CD4-positive, alpha-beta T cell treated with Interleukin-15 for 4 hours (primary cell): ENCODE measurements around the gene LINGO1.

Experiments
- DNase-seq: peaks from one replicate; pipeline ENCODE4 v3.0.0-alpha.2; 2020; ENCODE audit warnings: low spot score

LINGO1 gene

DNA sequence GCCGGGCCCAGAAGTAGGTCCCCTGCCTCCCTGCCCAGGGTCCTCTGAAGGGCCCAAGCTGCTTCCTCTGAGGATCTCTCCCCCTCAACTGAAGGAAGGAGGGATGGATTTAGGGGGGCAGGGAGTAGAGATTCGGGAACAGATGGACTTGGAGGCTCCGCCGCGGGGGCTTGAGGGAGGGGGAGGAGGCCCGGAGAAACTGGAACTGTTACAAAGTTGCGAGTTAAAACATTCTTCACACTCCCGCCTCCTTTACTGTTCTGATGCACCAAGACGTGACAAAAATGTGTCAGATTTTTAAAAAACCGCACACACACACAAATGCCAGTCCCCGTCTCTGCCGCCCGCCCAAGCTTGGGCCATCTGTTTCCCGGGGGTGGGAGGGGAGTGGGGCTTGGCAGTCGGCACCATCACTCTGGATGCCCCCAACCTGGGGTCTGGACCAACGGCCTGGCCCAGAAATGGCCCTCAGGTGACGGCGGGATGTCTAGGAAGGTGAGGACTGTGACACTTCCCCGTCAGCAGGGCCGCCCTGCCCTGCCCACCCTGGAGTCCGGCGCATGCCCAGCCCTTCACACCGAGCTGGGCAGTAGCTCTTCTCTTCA lies 25.0 kb upstream of the LINGO1 start:
- DNase-seq, result no peak

DNA sequence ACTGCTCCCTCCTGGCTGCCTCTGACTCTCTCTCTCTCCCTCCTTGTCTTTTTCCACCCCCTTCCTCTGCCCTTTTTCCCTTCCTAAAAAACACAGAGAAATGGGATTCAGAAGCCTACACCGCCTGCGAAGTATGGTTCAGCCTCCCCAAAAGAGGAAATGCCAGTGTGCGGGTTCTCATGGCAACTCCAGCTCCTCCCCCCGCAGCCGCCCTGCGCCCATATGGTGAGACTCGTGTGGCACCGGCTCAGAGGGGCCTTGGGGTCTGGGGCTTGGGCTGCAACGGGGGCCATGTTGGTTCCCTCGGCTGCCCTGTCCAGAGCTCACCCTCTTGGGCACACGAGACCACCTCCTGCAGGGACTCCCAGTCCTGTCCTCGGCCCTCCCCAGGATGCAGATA lies 23.6 kb upstream of the LINGO1 start:
- no peak for DNase-seq

DNA sequence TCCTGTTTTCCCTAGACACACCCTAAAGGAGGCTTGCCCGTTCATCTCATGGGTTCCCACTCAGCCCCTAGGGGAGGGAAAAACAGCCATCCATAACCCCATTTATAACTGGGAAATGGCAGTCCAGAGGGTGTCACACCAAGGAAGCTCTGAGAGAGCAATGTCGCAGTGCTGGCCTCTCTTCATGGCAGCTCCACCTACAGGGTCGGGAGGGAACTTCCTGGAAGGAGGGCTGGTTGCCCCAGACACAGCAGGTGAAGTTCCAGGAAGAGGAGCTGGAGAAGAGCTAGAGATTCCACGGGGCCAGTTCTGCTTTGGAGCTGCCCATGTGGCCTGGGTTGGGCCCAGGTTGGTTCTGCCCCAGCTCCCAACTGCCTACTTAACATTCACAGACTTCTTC lies 22.3 kb upstream of the LINGO1 start:
- DNase-seq, result no peak

DNA sequence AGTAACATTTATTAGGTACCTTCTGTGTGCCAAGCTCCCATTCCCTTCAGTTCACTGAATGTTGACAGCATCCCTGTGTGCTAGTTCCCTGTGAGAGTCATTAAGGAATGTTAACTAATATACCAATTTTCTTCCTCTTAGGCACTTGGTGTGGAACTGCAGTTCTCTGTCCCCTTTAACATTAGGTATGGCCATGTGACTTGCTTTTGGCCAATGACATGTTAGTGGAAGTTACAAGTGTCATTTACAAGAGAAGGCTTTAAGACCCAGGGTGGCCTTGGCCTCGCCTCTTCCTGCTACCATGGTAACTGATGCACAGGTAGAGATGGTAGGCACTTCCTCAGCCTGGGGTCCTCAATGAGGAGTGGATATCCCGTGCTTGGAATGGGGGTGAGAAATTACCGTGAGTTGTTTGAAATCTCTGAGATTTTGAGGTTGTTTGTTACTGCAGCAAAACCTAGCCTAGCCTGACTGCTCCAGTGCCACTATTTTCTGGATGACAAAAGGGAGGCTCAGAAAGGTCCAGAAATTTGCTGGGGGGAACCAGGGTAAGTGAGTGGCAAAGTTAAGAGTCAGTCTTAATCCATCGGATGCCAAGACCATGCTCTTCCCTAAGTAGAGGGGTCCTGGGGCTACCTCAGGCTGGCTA lies 21.2 kb upstream of the LINGO1 start:
- no peak for DNase-seq

DNA sequence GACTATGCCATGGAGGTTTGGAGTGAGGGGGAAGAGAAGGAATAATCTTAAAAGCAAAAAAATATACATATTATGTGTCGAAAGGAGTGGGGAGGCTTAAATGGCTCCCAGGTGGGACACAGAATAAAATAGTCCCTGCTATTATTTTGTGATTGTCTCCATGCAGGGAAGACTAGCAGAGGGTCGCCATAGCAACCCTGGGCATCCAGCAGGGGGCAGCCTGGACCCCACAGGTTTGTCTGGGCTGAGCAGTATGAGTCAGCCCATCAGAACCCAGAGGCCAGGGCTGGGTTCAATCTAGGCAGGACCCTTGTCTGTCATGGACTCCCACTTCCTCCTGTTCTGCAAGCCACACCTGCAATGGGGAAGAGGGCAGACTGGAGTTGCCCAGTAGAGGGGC lies 17.6 kb upstream of the LINGO1 start:
- no peak for DNase-seq

DNA sequence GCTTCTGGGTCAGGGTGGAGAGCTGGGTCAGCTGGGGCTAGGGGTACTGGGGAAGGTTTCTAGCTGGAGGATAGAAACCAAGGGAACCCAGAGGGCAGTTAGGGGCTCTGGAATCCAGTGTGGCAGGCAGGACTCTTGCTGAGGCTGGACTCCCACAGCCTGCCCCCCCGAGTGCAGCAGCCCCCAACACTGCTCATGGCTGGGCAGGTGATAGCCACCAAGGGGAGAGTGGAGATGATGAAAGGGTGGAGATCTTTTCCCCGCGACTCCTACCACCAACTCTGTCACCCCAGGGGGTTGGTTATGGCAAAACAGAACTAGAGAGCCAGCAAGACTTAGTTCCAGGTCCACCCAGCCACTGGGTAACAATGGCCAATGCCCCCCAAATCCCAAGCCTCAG lies 16.9 kb upstream of the LINGO1 start:
- no peak for DNase-seq

DNA sequence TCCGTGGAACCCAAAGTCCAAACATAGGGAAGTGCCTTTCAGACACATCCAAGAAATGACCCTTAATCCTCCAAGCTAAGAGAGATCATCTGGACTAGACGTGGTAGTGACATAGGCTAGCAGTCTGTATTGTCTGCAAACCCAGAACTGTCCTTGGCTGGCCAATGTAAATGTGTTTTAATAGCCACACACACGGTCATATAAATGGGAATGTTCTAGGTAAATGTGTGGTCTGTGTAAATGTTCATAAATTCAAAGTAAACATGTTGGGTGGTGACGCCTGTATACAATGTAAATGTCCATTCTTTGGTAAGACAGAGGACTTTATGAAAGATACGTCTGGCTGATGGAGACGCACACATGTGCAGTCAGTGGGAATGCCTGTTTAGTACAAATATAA lies 16.3 kb upstream of the LINGO1 start:
- no peak for DNase-seq

DNA sequence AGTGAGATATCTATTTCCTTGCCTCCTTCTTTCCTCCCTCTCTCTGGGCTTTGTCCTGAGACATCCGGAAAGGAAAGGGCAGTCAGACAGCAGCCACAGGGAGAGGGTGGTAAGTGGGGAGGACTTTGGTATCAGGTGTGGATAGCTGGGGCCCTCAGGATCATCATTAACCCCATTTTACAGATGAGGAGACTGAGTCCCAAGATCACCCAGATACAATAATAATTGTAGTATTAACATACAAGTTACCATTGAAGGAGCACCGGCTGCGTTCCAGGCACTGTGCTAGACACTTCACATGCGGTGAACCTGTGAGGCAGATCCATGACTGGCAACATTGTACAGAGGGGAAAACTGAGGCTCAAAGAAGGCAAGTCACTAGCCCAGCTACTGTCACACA lies 15.2 kb upstream of the LINGO1 start:
- no peak for DNase-seq

DNA sequence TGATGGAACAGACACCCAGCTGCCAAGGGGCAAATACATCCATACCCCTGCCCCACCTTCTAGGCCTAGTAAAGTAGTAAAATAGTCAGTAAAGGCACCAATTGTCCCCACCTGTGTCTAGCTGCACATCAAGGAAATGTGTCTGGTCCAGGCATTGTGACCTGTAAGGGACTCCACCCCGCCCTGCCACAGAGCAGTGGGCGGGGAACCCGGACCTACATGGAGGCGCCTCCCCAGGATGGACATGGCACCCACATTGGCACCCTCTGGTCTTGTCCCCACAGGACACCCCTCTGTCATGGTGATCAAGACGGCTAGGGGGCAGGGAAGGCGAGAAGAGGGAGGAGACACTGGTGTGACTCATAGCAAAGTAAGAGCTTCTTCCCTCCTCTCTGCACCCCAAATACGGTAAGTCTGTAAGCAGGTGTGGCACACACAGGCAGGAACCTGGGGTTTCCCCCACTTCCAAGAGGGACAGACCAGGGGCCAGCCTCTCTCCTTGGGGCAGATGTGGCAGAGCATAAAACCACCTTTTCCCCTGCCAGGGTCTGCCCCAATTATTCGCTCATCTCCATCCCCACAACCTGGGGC lies 13.5 kb upstream of the LINGO1 start:
- DNase-seq, result no peak

DNA sequence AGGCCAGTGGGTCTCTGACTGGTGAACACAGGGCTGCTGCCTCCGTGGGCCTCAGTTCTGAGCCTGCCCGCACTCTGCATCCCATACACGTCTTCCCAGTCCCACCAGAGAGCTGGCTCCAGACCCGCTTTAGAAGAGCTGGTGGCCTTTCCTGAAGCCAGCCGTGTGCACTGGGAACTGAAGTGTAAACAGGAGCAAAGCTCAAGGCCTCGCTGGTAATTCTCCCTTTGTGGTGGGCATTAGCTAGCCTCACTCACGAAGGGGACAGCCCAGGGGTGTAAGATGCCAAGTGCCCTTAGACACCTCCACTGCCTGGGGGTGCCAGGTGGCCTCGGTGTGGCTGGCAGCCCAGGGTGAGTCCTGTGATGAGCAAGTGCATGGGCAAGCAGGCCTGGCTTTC lies 12.9 kb upstream of the LINGO1 start:
- DNase-seq, result no peak

DNA sequence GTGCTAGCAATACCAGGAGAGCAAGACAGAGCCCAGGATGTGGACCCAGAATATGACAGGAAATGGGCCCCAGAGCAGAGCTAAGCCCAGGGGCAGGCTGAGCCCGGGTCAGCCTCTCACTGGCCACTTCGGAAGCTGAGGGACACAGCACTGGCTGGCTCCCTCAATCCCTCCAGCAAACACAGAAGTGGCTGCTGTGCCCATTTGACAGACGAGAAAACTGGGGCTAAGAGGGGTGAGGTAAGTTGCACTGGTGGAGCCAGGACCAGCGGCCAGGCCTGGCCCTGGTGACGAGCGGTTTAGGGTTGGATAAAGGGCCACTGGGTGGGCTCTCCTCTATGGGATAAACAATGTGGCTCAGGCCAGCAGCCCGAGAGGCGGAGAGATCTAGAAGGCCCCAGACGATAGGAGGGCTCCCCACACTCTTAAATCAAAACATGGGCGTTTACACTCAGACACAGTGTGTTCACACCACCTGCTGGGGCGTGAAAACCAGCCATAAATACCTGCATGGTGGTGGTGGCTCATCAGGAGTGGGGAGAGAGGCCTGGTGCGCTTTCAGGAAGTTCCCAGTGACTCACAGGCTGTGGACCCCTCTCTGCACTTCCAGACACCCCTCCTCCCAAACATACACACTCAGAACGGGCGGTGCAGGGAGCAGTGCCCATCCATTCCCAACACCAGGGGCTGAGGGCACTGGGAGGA lies 12.0 kb upstream of the LINGO1 start:
- no peak for DNase-seq

DNA sequence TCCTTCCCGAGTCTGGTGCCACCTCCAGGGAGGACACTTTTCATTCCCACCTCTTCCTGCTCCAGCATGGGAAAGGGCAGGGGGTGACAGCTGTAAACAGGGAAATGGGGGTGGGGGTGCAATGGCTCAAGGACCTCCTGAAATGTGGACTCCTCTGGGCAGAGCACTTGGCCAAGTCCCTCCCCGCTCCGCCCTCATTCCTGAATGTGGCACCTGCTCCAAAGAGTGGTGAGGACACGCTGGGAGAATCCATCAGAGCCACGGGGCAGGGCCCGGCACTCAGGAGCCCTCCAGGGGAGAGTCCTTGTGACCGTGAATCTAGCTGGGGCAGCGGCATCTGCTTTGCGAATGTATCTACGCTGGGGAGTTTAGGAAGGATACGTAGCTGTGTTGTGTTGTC lies 11.1 kb upstream of the LINGO1 start:
- no peak for DNase-seq

DNA sequence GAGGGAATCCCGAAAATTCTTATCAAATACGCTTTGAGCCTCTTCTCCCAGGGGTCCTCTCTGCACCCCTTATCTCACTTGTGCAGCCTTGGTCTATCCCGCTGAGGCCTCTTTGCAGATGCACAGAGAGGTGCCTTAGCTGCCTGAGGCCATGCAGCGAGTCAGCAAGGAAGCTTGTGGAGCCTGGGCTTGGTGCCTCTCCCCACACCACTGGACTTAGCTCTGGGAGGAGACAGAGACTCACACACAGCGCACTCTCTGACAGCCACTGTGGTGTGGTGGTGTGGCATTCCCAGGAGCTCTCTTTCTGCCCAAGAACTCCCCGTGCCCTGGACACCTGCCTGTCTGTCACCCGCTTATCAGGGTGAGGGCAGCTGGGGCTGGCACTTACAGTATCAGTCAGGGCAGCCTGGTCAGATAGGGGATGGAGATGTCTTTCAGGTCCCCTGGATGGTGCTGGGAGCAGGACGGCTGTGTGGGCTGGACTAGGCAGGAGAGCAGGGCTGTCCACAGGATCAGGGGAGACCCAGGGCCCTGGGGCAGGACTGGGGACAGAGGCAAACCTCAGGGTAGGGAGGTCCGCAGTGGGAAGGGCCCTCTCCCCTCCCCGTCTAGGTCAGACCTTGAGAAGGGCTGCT lies 10.2 kb upstream of the LINGO1 start:
- DNase-seq, result no peak

DNA sequence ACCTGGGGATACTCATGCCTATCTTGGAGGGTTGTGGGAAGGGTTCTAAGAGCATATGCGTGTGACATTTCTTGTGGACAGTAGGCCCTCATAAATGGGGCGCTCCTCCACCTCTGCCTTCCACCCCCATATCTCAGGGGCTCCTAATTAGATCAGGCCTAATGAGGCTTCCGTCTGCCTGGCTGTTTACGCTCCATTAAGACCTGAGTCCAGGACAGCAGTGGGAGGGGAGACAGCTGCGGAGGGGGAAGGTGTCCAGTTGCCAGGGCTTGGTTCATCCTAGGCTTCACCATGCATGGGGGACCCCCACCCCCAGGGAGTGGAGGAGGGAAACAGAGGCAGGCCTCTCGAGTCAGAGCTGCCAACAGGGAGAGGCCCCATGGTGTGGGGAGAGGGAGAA lies 9.3 kb upstream of the LINGO1 start:
- DNase-seq, result no peak

DNA sequence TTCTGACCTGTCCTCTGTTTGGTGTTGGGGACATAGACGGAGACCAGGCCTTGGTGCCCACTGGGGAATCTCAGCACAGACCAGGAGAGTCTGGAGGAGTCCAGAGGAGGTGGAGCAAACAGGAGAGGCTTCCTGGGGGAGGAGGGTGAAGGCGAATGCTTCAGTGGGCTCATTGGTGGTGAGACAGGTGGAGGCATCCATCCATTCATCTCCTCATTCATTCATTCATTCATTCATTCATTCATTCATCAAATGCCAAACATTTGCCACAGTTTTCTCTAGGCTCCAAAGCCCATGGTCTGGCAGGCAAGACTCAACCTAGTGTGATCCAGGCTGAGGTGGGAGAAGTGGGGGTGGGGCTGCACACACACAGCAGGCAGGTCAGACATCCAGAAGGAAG lies 7.9 kb upstream of the LINGO1 start:
- DNase-seq, result no peak

DNA sequence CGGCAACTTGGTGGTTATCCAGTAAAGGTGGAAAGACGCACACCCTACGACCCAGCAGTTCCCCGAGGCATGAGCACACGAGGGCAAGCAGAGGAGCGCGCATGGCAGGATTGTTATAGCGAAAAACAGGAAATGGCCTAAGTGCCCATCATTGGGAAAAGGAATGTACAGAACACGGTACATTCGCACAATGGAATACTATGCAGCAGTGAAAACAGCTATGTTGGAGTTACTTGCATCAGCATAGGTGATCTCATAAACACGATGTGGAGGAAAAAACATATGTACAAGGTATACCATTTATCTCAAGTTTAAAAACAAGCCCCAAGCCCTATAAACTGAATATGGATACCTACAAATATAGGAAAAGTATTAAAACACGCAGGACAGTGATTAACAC lies 6.7 kb upstream of the LINGO1 start:
- no peak for DNase-seq

DNA sequence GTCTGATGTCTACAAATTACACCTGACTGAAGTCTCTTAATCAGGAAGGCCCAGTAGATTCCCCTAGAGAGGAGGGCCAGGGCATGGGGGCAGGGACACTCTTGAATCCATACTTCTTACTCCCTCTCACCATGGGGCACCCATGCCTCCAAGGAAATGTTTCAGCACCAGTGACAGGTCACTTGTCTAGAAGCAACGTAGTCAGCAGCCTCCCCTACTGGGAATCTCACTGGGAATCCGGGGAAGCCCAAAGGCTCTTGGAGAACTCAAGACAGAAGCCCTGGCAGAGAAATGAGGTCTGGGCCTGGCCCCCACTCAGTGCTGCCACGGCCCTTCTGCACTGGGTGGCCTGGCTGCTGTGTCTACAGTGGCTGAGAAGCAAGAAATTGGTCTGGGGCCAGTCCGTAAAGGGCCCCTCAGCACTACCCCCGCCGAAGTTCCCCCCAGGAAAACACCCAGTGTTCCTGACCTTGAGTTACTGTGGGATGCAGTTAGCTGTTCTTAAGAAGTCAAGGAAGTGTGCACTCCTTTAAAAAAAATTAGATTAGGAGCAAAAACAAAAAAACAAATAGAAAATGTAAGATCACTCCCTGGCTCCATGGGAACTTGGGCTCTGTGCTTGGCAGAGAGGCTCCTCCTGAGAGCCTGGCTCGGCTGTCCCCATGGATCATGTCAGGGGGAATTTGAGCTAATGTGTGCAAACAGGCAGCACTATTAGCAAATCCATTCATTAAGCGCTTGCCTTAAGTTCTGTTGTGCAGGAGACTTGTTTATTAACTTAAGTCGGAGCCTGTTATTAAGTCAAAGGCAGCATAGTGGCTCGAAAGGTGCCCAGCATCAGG lies 5.4 kb upstream of the LINGO1 start:
- DNase-seq, result no peak

DNA sequence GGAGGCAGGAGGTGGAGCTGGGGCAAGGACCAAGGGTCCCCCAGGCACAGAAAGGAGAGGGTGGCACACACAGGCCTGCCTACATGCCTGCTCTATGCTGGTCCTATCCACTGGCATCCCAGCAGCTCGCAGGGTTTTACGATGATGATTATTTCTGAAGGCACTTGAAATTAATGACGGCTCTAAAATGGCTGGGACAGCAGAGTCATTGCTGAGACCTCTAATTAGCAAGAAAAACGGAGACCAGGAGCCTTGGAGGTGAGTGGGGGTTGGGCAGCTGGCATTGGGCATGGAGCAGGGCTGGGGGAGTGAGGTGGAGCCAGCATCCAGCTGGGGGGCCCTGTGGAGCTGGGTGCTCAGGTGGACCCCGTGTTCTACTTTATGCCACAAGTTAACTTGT lies 3.5 kb upstream of the LINGO1 start:
- DNase-seq, result no peak

DNA sequence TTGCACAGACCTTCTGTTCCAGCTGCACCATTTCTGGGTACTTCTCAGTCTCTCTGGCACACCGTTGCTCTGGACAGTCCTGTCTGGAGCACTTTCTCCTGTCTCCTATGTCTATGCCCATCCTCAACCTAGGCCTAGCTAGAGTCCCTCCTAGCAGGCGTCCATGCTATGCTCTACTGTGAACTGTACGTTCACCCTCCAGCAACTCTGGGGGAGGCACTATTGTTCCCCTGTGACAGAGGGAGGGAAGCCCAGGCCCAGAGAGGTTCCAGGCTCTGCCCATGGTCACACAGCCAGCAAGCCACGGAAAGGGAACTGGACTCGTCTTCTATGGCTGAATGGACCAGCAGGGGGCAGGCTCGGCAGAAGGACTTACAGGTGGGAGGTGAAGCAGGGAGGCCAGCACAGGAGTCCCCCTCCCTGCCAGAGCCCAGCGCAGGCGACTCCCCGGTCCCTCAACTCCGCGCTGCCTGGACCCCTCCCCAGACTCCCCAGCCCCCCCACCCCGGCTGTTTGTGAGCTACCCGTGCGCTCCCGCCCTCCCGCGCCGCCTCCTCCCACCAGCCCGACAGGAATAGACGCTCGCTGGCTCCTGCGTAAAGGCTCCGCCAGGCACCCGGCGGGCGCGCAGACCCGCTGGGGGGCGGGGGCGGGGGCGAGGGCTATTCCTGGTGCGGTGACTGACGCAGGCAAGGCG lies 1.7 kb upstream of the LINGO1 start:
- DNase-seq, result peak; percentile 18

DNA sequence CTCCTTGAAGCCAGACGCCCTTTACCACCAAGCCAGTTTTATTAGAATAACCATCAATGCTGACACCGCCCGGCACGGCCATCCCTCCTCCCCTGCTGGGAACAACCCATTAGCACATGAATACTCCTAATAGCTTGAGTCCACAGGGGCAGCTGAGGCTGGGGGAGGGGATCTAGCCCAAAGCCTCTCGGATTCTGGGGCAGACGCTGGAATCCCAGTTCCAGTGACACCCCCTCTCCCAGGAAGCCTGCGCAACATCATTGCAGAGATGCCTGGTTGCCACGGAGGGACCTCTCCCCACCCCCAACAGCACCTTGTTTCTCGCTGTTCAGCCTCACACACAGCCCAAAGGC lies 1.2 kb upstream of the LINGO1 start:
- no peak for DNase-seq

DNA sequence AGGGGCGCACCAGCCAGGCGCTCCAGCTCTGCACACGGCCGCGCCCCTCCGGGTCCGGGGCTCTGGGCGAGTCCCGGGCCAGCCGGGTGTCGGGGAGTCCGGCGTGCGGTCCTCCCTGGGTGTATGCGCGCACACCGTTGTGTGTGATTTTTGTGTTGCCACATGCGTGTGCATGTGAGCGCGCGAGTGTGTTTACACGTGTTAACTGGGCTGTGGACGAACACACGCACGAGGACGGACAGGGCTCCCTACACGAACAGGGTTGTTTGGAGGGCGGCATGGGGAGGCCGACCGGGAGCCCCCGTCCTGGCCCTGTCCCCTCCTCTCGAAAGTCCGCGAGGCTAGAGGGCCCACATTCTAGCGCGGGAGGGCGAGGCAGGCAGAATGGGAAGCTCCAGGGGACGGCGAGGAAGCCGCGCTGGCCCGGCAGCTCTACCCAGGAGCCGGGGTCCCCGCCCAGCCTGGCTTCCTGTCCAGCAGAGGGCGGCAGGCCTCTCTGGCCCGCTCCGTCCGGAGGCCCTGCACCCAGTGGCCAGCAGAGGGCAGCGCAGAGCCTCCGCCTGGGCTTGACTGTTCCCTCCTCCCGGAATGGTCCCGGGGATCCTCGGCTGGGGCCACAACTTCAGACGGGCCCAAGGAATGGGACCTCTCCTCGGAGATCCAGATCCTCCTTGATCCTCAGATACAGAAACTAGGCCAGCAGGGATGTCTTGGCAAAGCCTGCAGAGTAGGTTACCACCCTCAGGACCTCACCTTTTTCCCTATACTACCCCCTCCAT lies 611 bp upstream of the LINGO1 start:
- DNase-seq, result peak; percentile 39
